Right lobe of liver (tissue), 4 donors: ENCODE data around the gene RBMS3.

ENCODE experiments used
- CTCF ChIP-seq, 4 donors: fragments of 200-600 bp in 3 of 4; fragments of 450-650 bp in 1 of 4; IDR thresholded peaks; one replicate each; pipeline versions ENCODE4 v1.5.1 to v1.8.0; 2016 to 2022; ENCODE audit warnings: antibody characterized with exemption in 4 of 4, mild to moderate bottlenecking in 2 of 4
- POLR2A ChIP-seq: fragments of 450-650 bp; IDR thresholded peaks from one replicate; pipeline ENCODE4 v1.6.1; 2017; ENCODE audit warnings: antibody characterized with exemption, mild to moderate bottlenecking
- donor health status: DM: no; HTN: no; CAD: no.
- donor health status: DM: no; HTN: no; CAD: no.
- donor health status: DM: no; HTN: yes; CAD: no.

DNA sequence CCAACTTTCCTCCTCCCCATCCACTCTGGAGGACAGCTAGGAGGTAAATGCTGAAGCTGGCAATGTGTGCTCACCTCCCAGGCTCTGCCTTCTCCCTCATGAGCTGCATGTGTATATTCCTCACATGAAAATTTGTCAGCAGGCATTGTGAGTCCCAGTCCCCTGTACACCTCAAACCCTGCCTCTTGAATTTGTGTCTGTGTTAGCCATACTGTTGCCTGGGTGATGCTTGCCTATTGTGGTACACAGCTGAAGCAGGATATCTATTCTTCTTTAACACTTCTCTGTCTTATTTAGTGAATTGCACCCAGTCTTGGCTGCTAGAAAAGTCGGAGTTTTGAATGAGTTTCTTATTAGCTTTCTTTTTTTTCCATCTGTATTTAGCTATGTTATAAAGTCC, 739.5 kb downstream of the RBMS3 start:
- TF ChIP-seq CTCF (IDR thresholded peaks at IDR 0.05) = no peak
- no peak for TF ChIP-seq POLR2A
